ENCODE results near the gene TEX2. TPM values are rescaled to one million over a fixed set of nuclear protein-coding genes. Genes with fewer than 3 reads are reported as not detected.

TEX2 gene
- total RNA-seq, 2 donors from 2014 or later, result 42.6 to 44.4 TPM

DNA sequence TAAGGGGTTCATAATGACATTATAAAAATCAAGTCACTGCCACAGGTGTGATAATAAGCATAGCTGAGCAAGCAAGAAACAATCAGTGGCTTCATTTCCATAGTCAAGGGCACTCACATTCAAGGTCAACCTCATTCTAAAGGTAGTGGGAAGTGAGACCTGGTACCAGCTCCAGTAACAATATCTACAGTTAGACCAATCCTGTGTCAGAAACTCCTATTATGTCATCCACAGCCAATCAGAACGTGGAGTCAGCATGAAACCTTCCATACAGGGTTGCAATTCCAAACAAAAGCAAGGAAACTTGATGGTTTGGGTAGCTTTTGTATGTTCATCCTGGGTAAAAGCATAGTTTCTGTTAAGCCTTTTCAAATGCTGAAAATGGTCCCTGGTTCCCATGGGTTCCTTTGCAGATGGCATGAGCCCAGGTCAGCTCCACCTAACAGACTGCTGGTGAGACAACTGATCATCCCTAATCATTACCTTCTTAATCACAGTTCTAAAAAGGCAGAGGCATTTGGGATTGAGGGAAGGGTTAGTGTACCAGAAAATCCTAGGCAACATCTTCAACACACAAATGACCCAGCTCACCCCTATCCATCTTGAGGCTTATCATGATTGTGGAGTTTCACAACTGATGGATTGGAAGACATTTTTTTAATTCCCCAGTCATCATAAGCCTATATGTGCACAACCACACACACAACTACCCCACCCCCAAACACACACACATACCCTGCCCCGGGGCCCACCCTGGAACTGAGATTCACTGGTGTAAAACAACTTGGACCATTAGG lies 30.4 kb downstream of the TEX2 start:
- H3K4me3 ChIP-seq, result no peak overlapping the region
- H3K4me1 ChIP-seq, result peaks cover 4 to 38% of the 10 kb centered on the region in 2 donors
- no peak for TF ChIP-seq CTCF (IDR thresholded peaks at IDR 0.05)
- no peak for DNase-seq (ENCODE audit: low spot score)
- no peaks in the 10 kb centered on the region for H3K36me3 ChIP-seq
- H3K27me3 ChIP-seq, result no peaks in the 10 kb centered on the region
- no peak overlapping the region for H3K27ac ChIP-seq
- H3K9me3 ChIP-seq, result no peaks in the 10 kb centered on the region

GRCh38 chr17:64231567-64232141 lies 31.4 kb downstream of the TEX2 start:
- Histone ChIP-seq H3K36me3 (no peaks in the 10 kb centered on the region), H3K9me3 (no peaks in the 10 kb centered on the region), H3K4me3 (no peak overlapping the region), H3K27me3 (no peaks in the 10 kb centered on the region), H3K27ac (peak overlapping the region; percentile 76 to 79), H3K4me1 (peaks cover 4 to 38% of the 10 kb centered on the region in 2 donors)
- no peak for TF ChIP-seq CTCF (IDR thresholded peaks at IDR 0.05)
- DNase-seq (ENCODE audit: low spot score), result no peak

- Histone ChIP-seq H3K36me3 (no peaks in the 10 kb centered on the region), H3K4me3 (no peak overlapping the region), H3K4me1 (peaks cover 4 to 38% of the 10 kb centered on the region in 2 donors), H3K27me3 (no peaks in the 10 kb centered on the region), H3K27ac (peak overlapping the region; percentile 76 to 79), H3K9me3 (no peaks in the 10 kb centered on the region)
- no peak for DNase-seq (ENCODE audit: low spot score)
- no peak for TF ChIP-seq CTCF (IDR thresholded peaks at IDR 0.05)
Measured at GRCh38 chr17:64230791-64231408, 32.2 kb downstream of the TEX2 start.

DNA sequence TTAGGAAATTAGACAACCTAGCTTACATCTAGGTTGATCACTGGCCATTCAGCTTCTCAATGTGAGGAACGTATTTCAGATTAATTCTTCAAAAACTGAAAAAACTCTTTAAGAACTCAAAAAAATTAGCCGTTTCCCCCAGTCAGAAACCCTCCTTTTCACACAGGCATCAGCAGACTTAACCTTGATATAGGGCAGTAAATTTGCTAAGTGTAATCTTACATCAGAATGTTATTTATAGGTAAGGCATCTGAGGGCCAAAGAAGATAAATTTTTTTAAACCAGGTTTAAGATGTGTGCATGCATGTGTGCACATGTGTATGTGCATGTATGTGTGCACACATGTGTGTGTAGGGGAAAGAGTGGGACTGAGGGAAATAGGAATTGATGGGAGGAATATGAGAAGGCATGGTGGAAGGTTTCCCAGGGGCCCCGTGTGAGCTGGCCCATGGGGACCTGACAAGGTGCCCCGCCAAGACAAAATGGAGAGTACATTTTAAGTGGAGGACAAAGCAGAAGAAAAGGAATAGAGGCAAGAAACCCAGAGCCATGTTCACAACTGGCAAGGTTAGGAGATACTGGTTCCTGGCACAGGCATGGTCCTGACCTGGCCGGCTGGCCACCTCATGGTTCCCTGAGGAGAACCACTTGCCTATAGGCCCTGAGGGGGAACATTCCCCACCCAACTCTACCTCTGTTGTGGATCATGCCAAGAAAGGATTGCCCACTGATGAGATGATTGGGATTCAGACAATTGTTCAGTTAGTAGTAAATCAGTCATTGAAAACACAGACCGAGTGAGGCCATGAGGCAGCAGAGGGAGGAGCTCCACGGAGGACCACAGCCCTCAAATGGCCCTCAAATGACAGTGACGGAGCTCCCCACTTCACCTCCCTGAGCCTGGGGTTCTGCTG lies 33.0 kb downstream of the TEX2 start:
- no peaks in the 10 kb centered on the region for H3K27me3 ChIP-seq
- no peak for TF ChIP-seq CTCF (IDR thresholded peaks at IDR 0.05)
- no peaks in the 10 kb centered on the region for H3K36me3 ChIP-seq
- H3K4me1 ChIP-seq, result peaks cover 4 to 38% of the 10 kb centered on the region in 2 donors
- no peaks in the 10 kb centered on the region for H3K9me3 ChIP-seq
- H3K27ac ChIP-seq, result peak overlapping the region; percentile 76 to 79
- DNase-seq (ENCODE audit: low spot score), result no peak
- no peak overlapping the region for H3K4me3 ChIP-seq

DNA sequence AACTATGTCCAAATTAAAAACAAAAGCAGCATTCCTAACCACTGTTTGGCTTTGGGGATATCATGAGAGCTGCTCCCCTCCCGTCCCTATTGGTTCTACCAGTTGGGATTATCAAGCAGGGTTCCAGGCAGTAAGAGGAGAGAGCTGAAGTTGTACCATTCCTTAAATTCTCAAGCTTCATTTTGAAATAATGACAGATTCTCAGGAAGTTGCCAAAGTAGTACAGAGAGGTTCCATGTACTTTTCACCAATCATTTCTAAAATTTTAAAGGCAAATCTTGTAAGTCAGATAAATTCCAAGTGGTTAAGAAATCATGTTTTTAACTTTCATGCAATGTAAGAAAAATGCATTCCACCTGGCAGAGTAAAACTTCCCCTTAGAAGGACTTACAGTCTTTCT lies 36.9 kb downstream of the TEX2 start:
- Histone ChIP-seq H3K4me1 (peaks cover 4 to 19% of the 10 kb centered on the region in 2 donors), H3K4me3 (no peak overlapping the region), H3K27ac (no peak overlapping the region), H3K36me3 (no peaks in the 10 kb centered on the region), H3K9me3 (no peaks in the 10 kb centered on the region), H3K27me3 (no peaks in the 10 kb centered on the region)
- TF ChIP-seq CTCF (IDR thresholded peaks at IDR 0.05), result no peak
- no peak for DNase-seq (ENCODE audit: low spot score)
